CD4-positive, alpha-beta T cell treated with Interleukin-15 for 4 hours (primary cell): ENCODE measurements around the gene ADRM1.

Source experiments
- DNase-seq: peaks from one replicate; pipeline ENCODE4 v3.0.0-alpha.2; 2020; ENCODE audit warnings: low spot score

The ADRM1 gene

GRCh38 chr20:62337558-62338293 lies 34.9 kb downstream of the ADRM1 start:
- no peak for DNase-seq

GRCh38 chr20:62338294-62338620 lies 35.5 kb downstream of the ADRM1 start:
- DNase-seq, result no peak

DNA sequence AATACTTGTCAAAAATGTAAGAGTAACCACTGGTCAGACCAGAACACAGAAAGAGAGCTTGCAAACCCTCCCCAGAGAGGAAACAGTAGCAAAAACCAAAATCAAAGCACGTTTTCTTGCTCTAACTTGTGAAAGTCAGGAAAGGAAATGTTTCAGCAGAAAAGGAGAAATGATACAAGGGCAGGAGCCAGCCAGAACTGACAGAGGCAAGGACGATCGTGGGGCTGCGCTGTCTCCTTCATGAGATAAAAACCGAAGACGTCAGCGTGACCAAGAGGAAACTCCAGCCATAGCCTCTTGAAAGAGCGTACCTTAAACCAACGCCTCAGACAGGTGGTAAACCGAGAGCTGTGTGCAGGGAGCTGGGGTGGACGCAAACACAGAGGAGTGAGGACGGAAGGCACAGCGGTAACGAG lies 36.9 kb downstream of the ADRM1 start:
- DNase-seq, result no peak

- no peak for DNase-seq
Measured at GRCh38 chr20:62342910-62343309, 40.1 kb downstream of the ADRM1 start.

GRCh38 chr20:62344092-62344491 lies 41.3 kb downstream of the ADRM1 start:
- DNase-seq, result no peak

DNA sequence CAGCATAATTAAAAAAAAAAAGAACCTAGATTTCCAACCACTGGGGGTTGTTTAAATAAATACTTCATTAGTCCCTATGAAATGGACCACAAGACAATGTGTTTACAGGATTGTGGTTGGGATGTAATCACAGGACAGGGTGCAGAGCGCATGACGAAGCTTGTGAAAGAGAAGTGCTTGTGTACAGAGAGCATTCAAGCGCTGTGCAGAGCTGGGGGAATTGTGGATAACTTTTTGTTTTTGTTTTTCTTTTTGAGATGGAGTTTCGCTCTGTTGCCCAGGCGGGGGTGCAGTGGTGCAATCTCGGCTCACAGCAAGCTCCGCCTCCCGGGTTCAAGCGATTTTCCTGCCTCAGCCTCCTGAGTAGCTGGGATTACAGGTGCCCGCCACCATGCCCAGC lies 42.0 kb downstream of the ADRM1 start:
- DNase-seq, result no peak

- no peak for DNase-seq
Measured at GRCh38 chr20:62345681-62346370, 43.0 kb downstream of the ADRM1 start.

- DNase-seq, result no peak
Measured at GRCh38 chr20:62346398-62347150, 43.8 kb downstream of the ADRM1 start.

DNA sequence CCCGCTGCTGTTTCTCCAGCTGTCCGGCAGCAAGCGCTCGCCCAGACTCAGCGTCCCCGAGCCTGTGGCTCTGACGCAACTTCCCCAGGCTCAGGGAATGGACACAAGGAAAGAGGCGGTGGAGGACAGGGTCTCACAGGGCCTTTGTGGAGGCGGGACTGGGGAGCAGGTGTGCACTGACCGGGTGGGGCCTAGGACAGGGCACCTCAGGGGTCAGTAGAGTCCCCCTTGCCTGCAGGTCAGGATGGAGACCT lies 44.3 kb downstream of the ADRM1 start:
- no peak for DNase-seq

GRCh38 chr20:62347445-62347844 lies 44.6 kb downstream of the ADRM1 start:
- DNase-seq, result no peak

DNA sequence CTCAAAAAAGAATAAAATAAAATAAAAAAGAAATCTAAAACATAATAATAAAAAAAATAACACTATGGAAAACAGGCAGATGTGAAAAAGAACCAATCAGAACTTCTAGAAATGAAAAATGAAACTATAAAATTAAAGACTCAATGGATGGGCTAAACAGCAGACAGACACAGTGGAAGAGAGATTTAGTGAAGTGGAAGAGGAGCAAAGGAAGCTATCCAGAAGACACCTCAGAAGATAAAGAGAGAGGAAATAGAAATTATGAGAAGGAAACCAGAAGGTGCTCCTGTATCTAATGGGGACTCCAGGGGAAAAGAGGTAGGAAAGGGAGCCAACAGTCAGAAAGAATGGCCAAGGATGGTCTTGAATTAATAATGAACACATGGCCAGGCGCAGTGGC lies 45.8 kb downstream of the ADRM1 start:
- no peak for DNase-seq

GRCh38 chr20:62349556-62350097 lies 46.8 kb downstream of the ADRM1 start:
- no peak for DNase-seq

GRCh38 chr20:62350098-62350628 lies 47.4 kb downstream of the ADRM1 start:
- DNase-seq, result no peak

- DNase-seq, result no peak
Measured at GRCh38 chr20:62350629-62351422, 48.0 kb downstream of the ADRM1 start.

DNA sequence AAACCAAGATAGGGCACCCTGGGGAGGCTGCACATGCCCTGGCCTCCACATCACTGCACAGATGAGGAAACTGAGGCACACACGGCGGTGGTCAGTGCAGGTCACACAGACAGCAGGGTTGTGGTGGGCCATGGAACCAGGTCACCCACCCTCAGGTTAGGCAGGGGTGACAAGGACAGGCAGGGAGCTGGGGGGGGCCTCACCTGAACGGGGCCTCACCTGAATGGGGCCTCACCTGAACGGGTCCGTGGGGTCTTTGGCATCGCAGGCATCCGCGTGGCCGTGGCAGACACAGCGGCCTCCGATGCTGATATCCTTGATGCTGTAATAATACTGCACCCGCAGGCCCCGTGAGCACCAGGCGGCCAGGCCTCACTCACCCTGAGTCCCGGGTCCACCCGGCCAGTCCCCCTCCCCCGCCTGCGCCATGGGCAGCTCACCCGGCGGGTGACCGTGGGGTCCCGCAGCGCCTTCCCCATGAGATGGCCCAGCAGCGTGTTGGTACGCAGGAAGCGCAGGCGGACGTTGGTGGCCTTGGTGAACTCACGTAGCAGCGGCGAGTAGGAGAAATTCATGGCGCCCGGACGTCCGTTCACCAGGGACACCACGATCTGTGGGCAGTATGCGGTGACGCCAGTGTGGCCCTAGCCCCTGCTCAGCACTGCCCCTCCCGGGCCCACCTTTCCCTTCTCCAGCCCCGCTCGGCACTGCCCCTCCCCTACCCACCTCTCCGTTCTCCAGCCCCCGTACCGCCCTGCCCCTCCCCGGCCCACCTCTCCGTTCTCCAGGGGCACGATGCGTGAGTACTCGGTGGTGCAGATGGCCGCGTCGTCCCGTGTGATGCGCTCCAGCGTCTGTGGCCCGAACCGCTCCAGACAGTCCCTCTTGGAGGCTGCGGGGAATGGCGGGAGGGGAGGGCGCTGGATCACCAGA lies 48.9 kb downstream of the ADRM1 start:
- DNase-seq, result no peak

DNA sequence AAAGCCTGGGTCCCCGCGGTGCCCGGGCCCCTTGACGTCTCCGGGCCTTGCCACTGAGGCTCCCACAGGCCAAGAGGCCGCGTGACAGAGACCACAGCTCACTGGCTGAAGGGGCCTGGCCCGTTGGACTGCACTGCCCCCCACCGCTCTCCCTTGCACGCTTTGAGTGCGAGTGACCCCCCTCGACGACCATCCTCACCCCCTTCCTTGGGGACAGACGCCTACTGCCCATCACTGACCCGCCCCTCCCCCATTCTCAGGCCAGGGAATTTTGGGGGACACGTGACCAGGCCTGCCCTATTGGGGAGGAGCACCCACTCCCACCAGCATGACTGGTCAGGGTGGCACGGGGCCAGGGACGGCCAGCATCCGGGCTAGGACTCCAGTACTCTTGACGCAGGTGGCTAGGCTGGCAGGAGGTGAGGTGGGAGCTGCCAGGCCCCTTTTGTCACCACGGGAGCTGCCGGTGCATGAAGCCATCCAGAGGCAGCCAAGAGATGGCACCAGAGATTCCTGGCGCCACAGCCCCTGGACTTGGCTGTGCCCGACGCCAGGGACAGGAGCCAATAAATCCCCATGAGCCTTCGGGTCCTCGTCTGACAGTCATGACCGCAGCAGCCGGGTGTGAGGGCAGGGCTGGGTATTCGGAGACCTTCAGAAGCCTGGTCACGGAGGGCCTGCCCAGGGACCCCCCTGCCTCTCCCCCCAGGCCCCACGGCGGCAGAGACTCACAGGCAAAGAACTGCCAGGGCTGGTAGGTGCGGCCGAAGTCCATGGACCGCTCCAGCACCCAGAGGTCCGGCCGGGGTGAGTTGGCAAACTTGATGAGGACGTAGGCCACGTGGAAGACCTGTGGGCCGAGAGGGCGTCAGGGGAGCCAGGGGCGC lies 49.8 kb downstream of the ADRM1 start:
- DNase-seq, result no peak

GRCh38 chr20:62353289-62354030 lies 50.7 kb downstream of the ADRM1 start:
- DNase-seq, result no peak

DNA sequence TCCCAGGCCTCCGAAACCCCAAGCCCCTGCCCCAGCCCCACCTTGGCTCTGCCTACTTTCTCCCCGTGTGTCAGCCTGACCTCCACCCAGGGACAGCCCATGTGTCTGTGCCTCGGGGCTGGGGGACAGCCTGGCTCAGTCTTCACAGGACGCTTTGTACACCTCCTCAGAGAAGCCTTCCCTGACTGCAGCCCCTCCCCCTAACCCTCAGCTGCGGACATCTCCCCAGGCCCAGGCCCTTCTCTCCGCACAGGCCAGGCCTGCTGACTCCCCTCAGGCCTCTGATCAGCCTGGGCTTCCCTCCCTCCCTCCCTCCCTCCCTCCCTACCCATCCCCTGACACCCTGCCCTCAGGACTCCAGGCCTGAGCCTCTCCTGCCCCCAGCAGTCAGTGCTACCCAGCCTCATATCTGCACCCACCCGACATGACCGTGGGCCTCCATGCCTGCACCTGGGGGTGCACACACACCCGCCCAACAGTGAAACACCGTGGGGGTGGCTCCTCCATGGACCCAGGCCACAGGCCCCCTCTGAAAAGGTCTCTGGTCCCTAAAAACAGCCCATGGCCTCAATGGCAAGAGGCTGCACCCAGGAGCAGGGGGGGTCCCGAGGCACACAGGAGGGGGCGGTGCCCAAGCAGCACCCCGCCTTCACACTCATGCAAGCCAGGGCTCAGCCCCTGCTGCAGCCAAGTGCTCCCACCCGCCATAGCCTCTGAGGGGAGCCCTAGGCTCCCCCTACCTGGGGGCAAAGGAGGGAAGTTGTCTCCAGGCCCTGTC lies 51.4 kb downstream of the ADRM1 start:
- no peak for DNase-seq
